ENCODE results near the gene AHCYL2. TPM values are rescaled to one million over a fixed set of nuclear protein-coding genes. Genes with fewer than 3 reads are reported as not detected.

Gene AHCYL2
- total and polyA plus RNA-seq, 2 experiments from 2014 or later, result 7.8 to 29.4 TPM

DNA sequence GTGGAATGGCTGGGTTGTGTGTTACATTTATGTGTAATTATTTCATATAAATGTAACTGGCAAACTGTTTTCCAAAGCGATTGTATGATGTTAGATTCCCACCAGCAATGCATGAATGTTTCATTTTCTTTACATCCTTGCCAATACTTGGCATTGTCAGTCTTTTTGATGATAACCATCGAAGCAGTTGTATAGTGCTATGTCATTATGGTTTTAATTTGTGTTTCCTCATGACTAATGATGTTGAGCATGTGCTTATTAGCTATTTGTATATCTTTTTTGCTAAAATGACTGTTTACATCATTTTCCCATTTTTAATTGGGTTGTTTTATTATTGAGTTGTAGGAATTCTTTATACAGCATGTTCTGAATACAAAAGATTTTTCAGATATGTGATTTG lies 22.3 kb downstream of the AHCYL2 start:
- no peak overlapping the region for H3K27ac ChIP-seq (ENCODE audit: low read depth)
- ATAC-seq (no peak), DNase-seq (ENCODE audit: low spot score) (no peak)
- Mint-ChIP-seq H3K27me3 (ENCODE audit: insufficient read depth, low read depth, poor library complexity) (peaks cover 2% of the 10 kb centered on the region), H3K4me3 (no peak overlapping the region), H3K4me1 (peaks cover 9% of the 10 kb centered on the region; the same call in 2 of the 3 replicates), H3K27ac (no peak overlapping the region), H3K36me3 (ENCODE audit: low read depth) (peaks cover 23% of the 10 kb centered on the region), H3K9me3 (peaks cover 9% of the 10 kb centered on the region; the same call in 2 of the 3 replicates)
- no peak overlapping the region for H3K4me2 ChIP-seq
- no peak overlapping the region for H2AFZ ChIP-seq
- no peaks in the 10 kb centered on the region for H3F3A ChIP-seq (replicated peaks; ENCODE audit: low read depth)
- H3K27me3 ChIP-seq (ENCODE audit: insufficient read depth), result no peaks in the 10 kb centered on the region
- H3K79me2 ChIP-seq (replicated peaks; ENCODE audit: insufficient read depth), result peaks cover 74% of the 10 kb centered on the region
- peaks cover 8% of the 10 kb centered on the region; the same call in 1 of the 2 replicates for H3K4me1 ChIP-seq (ENCODE audit: insufficient read depth)
- H3K9me2 ChIP-seq (ENCODE audit: insufficient read depth), result no peaks in the 10 kb centered on the region
- no peaks in the 10 kb centered on the region; the same call in 1 of the 2 replicates for H4K20me1 ChIP-seq (replicated peaks; ENCODE audit: insufficient read depth)
- no peak overlapping the region for H3K4me3 ChIP-seq
- H3K36me3 ChIP-seq (ENCODE audit: insufficient read depth), result no peaks in the 10 kb centered on the region
- no peak for TF ChIP-seq EZH2 (IDR thresholded peaks at IDR 0.05; ENCODE audit: low read depth, unreplicated experiment)
- TF ChIP-seq, protein P1, sequence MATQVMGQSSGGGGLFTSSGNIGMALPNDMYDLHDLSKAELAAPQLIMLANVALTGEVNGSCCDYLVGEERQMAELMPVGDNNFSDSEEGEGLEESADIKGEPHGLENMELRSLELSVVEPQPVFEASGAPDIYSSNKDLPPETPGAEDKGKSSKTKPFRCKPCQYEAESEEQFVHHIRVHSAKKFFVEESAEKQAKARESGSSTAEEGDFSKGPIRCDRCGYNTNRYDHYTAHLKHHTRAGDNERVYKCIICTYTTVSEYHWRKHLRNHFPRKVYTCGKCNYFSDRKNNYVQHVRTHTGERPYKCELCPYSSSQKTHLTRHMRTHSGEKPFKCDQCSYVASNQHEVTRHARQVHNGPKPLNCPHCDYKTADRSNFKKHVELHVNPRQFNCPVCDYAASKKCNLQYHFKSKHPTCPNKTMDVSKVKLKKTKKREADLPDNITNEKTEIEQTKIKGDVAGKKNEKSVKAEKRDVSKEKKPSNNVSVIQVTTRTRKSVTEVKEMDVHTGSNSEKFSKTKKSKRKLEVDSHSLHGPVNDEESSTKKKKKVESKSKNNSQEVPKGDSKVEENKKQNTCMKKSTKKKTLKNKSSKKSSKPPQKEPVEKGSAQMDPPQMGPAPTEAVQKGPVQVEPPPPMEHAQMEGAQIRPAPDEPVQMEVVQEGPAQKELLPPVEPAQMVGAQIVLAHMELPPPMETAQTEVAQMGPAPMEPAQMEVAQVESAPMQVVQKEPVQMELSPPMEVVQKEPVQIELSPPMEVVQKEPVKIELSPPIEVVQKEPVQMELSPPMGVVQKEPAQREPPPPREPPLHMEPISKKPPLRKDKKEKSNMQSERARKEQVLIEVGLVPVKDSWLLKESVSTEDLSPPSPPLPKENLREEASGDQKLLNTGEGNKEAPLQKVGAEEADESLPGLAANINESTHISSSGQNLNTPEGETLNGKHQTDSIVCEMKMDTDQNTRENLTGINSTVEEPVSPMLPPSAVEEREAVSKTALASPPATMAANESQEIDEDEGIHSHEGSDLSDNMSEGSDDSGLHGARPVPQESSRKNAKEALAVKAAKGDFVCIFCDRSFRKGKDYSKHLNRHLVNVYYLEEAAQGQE (IDR thresholded peaks at IDR 0.05; ENCODE audit: unreplicated experiment), result no peak
- TF ChIP-seq ZNF331 (CRISPR knock-in tag; IDR thresholded peaks at IDR 0.05; ENCODE audit: low read depth), result no peak
- TF ChIP-seq, protein P2, sequence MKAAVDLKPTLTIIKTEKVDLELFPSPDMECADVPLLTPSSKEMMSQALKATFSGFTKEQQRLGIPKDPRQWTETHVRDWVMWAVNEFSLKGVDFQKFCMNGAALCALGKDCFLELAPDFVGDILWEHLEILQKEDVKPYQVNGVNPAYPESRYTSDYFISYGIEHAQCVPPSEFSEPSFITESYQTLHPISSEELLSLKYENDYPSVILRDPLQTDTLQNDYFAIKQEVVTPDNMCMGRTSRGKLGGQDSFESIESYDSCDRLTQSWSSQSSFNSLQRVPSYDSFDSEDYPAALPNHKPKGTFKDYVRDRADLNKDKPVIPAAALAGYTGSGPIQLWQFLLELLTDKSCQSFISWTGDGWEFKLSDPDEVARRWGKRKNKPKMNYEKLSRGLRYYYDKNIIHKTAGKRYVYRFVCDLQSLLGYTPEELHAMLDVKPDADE (IDR thresholded peaks at IDR 0.05), result no peak
- no peak for TF ChIP-seq ZNF114 (CRISPR knock-in tag; IDR thresholded peaks at IDR 0.05)
- no peak for TF ChIP-seq STAT1 (IDR thresholded peaks at IDR 0.05; ENCODE audit: unreplicated experiment)
- TF ChIP-seq POLR2AphosphoS5 (IDR thresholded peaks at IDR 0.05; ENCODE audit: low read depth), result no peak

GRCh38 chr7:129252128-129252527 lies 27.3 kb downstream of the AHCYL2 start:
- no peaks in the 10 kb centered on the region for H3F3A ChIP-seq (replicated peaks; ENCODE audit: low read depth)
- no peaks in the 10 kb centered on the region; the same call in 1 of the 2 replicates for H4K20me1 ChIP-seq (replicated peaks; ENCODE audit: insufficient read depth)
- peak overlapping the region; percentile 23; the same call in 1 of the 2 replicates for H3K27ac ChIP-seq (ENCODE audit: low read depth)
- ATAC-seq (no peak), DNase-seq (ENCODE audit: low spot score) (no peak)
- no peak overlapping the region for H3K4me2 ChIP-seq
- H3K36me3 ChIP-seq (ENCODE audit: insufficient read depth), result no peaks in the 10 kb centered on the region
- H3K4me3 ChIP-seq, result no peak overlapping the region
- Mint-ChIP-seq H3K27ac (no peak overlapping the region), H3K9me3 (no peaks in the 10 kb centered on the region), H3K27me3 (ENCODE audit: insufficient read depth, low read depth, poor library complexity) (peaks cover 7% of the 10 kb centered on the region), H3K4me3 (no peak overlapping the region), H3K4me1 (peaks cover 17% of the 10 kb centered on the region), H3K36me3 (ENCODE audit: low read depth) (no peaks in the 10 kb centered on the region)
- H3K79me2 ChIP-seq (replicated peaks; ENCODE audit: insufficient read depth), result peaks cover 76% of the 10 kb centered on the region
- no peaks in the 10 kb centered on the region for H3K27me3 ChIP-seq (ENCODE audit: insufficient read depth)
- H3K9me2 ChIP-seq (ENCODE audit: insufficient read depth), result no peaks in the 10 kb centered on the region
- H2AFZ ChIP-seq, result no peak overlapping the region
- peaks cover 19% of the 10 kb centered on the region for H3K4me1 ChIP-seq (ENCODE audit: insufficient read depth)
- TF ChIP-seq STAT1 (IDR thresholded peaks at IDR 0.05; ENCODE audit: unreplicated experiment) (no peak), ZNF331 (CRISPR knock-in tag; IDR thresholded peaks at IDR 0.05; ENCODE audit: low read depth) (no peak), CREB1 (CRISPR knock-in tag; IDR thresholded peaks at IDR 0.05; ENCODE audit: low read depth) (no peak), EZH2phosphoT487 (IDR thresholded peaks at IDR 0.05; ENCODE audit: unreplicated experiment) (no peak), EZH2 (IDR thresholded peaks at IDR 0.05; ENCODE audit: low read depth, unreplicated experiment) (no peak), NANOG (IDR thresholded peaks at IDR 0.05; ENCODE audit: borderline replicate concordance) (no peak), ZNF114 (CRISPR knock-in tag; IDR thresholded peaks at IDR 0.05) (no peak)
- TF ChIP-seq, protein P2 (IDR thresholded peaks at IDR 0.05), result no peak
- TF ChIP-seq, protein P1 (IDR thresholded peaks at IDR 0.05; ENCODE audit: unreplicated experiment), result no peak

Measured in GM23338 (cell line).